DOHH2 (cell line): Measurements from ENCODE around the gene FAM76A.
"Not testable (repeated sequence)": the region's sequence is repeated elsewhere in the genome, so short reads cannot be mapped to it uniquely, and the experiment has no call there.

Source experiments
- H3F3A ChIP-seq: fragments of 200-600 bp; sonication (generic), shearing (Covaris generic); 2 replicates; pipeline ENCODE4 v1.6.0; 2016; ENCODE audit warnings: antibody characterized with exemption, mild to moderate bottlenecking; ENCODE audit not compliant: control insufficient read depth, insufficient read depth
- H3K27ac ChIP-seq: fragments of 200-600 bp; sonication (generic); 2 replicates; pipeline ENCODE4 v1.5.1; 2014; ENCODE audit warnings: low read depth, mild to moderate bottlenecking, low read length, moderate library complexity
- H3K27me3 ChIP-seq: fragments of 200-600 bp; sonication (generic); 2 replicates; pipeline ENCODE4 v1.6.1; 2014; ENCODE audit warnings: mild to moderate bottlenecking, low read length, mixed read lengths; ENCODE audit not compliant: control insufficient read depth
- H3K36me3 ChIP-seq: fragments of 200-600 bp; sonication (generic); 2 replicates; pipeline ENCODE4 v1.6.1; 2014; ENCODE audit warnings: mild to moderate bottlenecking, low read length, moderate library complexity, mixed read lengths; ENCODE audit not compliant: control insufficient read depth
- H3K4me1 ChIP-seq: fragments of 200-600 bp; sonication (generic); 2 replicates; pipeline ENCODE4 v1.6.1; 2014; ENCODE audit warnings: mild to moderate bottlenecking, low read length, mixed read lengths; ENCODE audit not compliant: control insufficient read depth
- H3K4me2 ChIP-seq: fragments of 200-600 bp; sonication (generic); 2 replicates; pipeline ENCODE4 v1.6.0; 2014; ENCODE audit warnings: mild to moderate bottlenecking, low read length, moderate library complexity
- H3K4me3 ChIP-seq: fragments of 200-600 bp; sonication (generic); 2 replicates; pipeline ENCODE4 v1.5.1; 2014; ENCODE audit warnings: mild to moderate bottlenecking, low read length, mixed read lengths
- H3K79me2 ChIP-seq: fragments of 200-600 bp; sonication (generic); 2 replicates; pipeline ENCODE4 v1.6.1; 2014; ENCODE audit warnings: mild to moderate bottlenecking, low read length, mixed read lengths; ENCODE audit not compliant: control insufficient read depth
- H3K9me2 ChIP-seq: fragments of 200-600 bp; sonication (generic); replicated peaks from 2 replicates; pipeline ENCODE4 v1.6.1; 2014; ENCODE audit warnings: mild to moderate bottlenecking, low read length, mixed read lengths; ENCODE audit not compliant: control insufficient read depth
- H3K9me3 ChIP-seq: fragments of 200-600 bp; sonication (generic); 2 replicates; pipeline ENCODE4 v1.6.1; 2014; ENCODE audit warnings: antibody characterized with exemption, low read length, mixed read lengths; ENCODE audit not compliant: control insufficient read depth, insufficient read depth
- H4K20me1 ChIP-seq: fragments of 200-600 bp; sonication (generic); 2 replicates; pipeline ENCODE4 v1.6.0; 2014; ENCODE audit warnings: low read depth, mild to moderate bottlenecking, antibody characterized with exemption, low read length, moderate library complexity; ENCODE audit not compliant: control insufficient read depth, insufficient read depth
- EZH2phosphoT487 ChIP-seq: fragments of 200-600 bp; sonication (generic); IDR thresholded peaks from 2 replicates; pipeline ENCODE4 v1.6.1; 2017; ENCODE audit warnings: borderline replicate concordance, mild to moderate bottlenecking, antibody characterized with exemption, low read length, moderate library complexity, mixed read lengths
- TF ChIP-seq, protein P1 (sequence below): fragments of 200-600 bp; sonication (generic); IDR thresholded peaks from one replicate; pipeline ENCODE4 v1.5.1; 2014; ENCODE audit warnings: antibody characterized with exemption, mild to moderate bottlenecking, low read depth, low read length; ENCODE audit not compliant: poor library complexity, severe bottlenecking

Gene FAM76A

GRCh38 chr1:27807385-27807784 is 81.6 kb downstream of the FAM76A start:
- Histone ChIP-seq H3K9me3 (no peaks in the 10 kb centered on the region), H3K4me2 (no peak overlapping the region), H4K20me1 (no peaks in the 10 kb centered on the region), H3K36me3 (peaks cover 40% of the 10 kb centered on the region), H3F3A (peaks cover 6% of the 10 kb centered on the region; the same call in 1 of the 2 replicates), H3K4me3 (no peak overlapping the region), H3K79me2 (no peaks in the 10 kb centered on the region), H3K4me1 (no peaks in the 10 kb centered on the region), H3K27ac (no peak overlapping the region), H3K27me3 (no peaks in the 10 kb centered on the region), H3K9me2 (no peaks in the 10 kb centered on the region)
- no peak for TF ChIP-seq EZH2phosphoT487
- TF ChIP-seq, protein P1, sequence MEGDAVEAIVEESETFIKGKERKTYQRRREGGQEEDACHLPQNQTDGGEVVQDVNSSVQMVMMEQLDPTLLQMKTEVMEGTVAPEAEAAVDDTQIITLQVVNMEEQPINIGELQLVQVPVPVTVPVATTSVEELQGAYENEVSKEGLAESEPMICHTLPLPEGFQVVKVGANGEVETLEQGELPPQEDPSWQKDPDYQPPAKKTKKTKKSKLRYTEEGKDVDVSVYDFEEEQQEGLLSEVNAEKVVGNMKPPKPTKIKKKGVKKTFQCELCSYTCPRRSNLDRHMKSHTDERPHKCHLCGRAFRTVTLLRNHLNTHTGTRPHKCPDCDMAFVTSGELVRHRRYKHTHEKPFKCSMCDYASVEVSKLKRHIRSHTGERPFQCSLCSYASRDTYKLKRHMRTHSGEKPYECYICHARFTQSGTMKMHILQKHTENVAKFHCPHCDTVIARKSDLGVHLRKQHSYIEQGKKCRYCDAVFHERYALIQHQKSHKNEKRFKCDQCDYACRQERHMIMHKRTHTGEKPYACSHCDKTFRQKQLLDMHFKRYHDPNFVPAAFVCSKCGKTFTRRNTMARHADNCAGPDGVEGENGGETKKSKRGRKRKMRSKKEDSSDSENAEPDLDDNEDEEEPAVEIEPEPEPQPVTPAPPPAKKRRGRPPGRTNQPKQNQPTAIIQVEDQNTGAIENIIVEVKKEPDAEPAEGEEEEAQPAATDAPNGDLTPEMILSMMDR, result no peak

- H3K4me2 ChIP-seq, H3K27me3 ChIP-seq, H4K20me1 ChIP-seq, H3F3A ChIP-seq, H3K9me3 ChIP-seq, H3K4me1 ChIP-seq, H3K4me3 ChIP-seq, H3K9me2 ChIP-seq, H3K79me2 ChIP-seq, H3K27ac ChIP-seq: not testable (repeated sequence)
- peaks cover 37% of the 10 kb centered on the region for H3K36me3 ChIP-seq
Observed at GRCh38 chr1:27808131-27808530, 82.4 kb downstream of the FAM76A start.

DNA sequence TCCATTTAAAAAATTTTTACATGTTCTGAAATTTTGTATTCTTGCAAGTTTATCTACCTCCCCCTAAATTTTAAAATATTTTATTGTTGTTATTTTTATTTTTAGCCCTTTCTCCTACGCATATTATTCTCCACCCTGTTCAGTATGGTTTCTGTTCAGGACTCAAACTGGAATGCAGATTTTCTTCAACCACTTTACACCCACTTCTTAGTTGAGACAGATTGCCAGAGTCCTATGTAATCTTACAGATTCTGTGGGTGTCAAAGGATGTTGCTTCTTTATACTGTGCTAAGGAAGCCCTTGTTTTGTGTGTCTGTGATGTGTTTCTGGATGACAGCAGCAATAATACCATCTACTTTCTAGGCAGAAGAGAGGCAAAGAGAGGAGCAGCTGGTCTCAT is 84.1 kb downstream of the FAM76A start:
- Histone ChIP-seq H3K4me2 (no peak overlapping the region), H4K20me1 (no peaks in the 10 kb centered on the region), H3K9me2 (no peaks in the 10 kb centered on the region), H3K79me2 (no peaks in the 10 kb centered on the region), H3F3A (0 out of 2 replicates have a peak, but pooled peaks cover 6% of the 10 kb centered on the region), H3K4me3 (no peak overlapping the region), H3K36me3 (peaks cover 39% of the 10 kb centered on the region), H3K27me3 (no peaks in the 10 kb centered on the region), H3K27ac (no peak overlapping the region), H3K4me1 (peaks cover 4% of the 10 kb centered on the region), H3K9me3 (no peaks in the 10 kb centered on the region)
- TF ChIP-seq, protein P1, result no peak
- TF ChIP-seq EZH2phosphoT487, result no peak

GRCh38 chr1:27811741-27812500 is 86.2 kb downstream of the FAM76A start:
- Histone ChIP-seq H3K4me2 (no peak overlapping the region), H3K27ac (no peak overlapping the region), H3K79me2 (no peaks in the 10 kb centered on the region), H3K27me3 (no peaks in the 10 kb centered on the region), H4K20me1 (no peaks in the 10 kb centered on the region), H3F3A (0 out of 2 replicates have a peak, but pooled peaks cover 6% of the 10 kb centered on the region), H3K9me3 (no peaks in the 10 kb centered on the region), H3K36me3 (peaks cover 33% of the 10 kb centered on the region), H3K4me1 (peaks cover 4% of the 10 kb centered on the region), H3K4me3 (no peak overlapping the region), H3K9me2 (no peaks in the 10 kb centered on the region)
- TF ChIP-seq, protein P1, result no peak
- TF ChIP-seq EZH2phosphoT487, result no peak
